Tibial nerve (tissue), 4 donors: ENCODE results near the gene CST4. TPM values are rescaled to one million over a fixed set of nuclear protein-coding genes. Genes with fewer than 3 reads are reported as not detected.

ENCODE experiments used
- DNase-seq, 2 donors: peaks; one replicate each; pipeline ENCODE4 v3.0.0-alpha.2; 2019; ENCODE audit warnings: low spot score in 2 of 2
- H3K27ac ChIP-seq, 4 donors: fragments of 200-600 bp; sonication (generic) in 3 of 4; one replicate each; pipeline ENCODE4 v1.5.1; 2017 to 2019; ENCODE audit warnings: mild to moderate bottlenecking in 1 of 4
- H3K27me3 ChIP-seq, 2 donors: fragments of 200-600 bp; sonication (generic) in 1 of 2; one replicate each; pipeline versions ENCODE4 v1.5.1 to v1.6.0; 2017 to 2019
- H3K36me3 ChIP-seq, 3 donors: fragments of 200-600 bp; sonication (generic); one replicate each; pipeline ENCODE4 v1.5.1; 2018 to 2019
- H3K4me1 ChIP-seq, 4 donors: fragments of 200-600 bp; sonication (generic) in 3 of 4; one replicate each; pipeline ENCODE4 v1.5.1; 2017 to 2019
- H3K4me3 ChIP-seq, 4 donors: fragments of 200-600 bp; sonication (generic) in 3 of 4; one replicate each; pipeline ENCODE4 v1.5.1; 2017 to 2019; ENCODE audit warnings: mild to moderate bottlenecking in 1 of 4, moderate library complexity in 1 of 4
- H3K9me3 ChIP-seq, 4 donors: fragments of 200-600 bp; sonication (generic) in 3 of 4; one replicate each; pipeline ENCODE4 v1.5.1; 2017 to 2019
- EP300 ChIP-seq, 2 donors: sonication (generic); formaldehyde crosslinking; IDR thresholded peaks; one replicate each; pipeline ENCODE4 v1.6.1; 2017; ENCODE audit warnings: antibody characterized with exemption in 2 of 2, mild to moderate bottlenecking in 1 of 2
- POLR2A ChIP-seq, 2 donors: fragments of 450-650 bp; IDR thresholded peaks; one replicate each; pipeline ENCODE4 v1.6.1; 2017; ENCODE audit warnings: antibody characterized with exemption in 2 of 2, mild to moderate bottlenecking in 2 of 2, moderate library complexity in 2 of 2
- WGBS, 2 donors: methylation state at CpG; one replicate each; pipeline ENCODE4 v1.1.5; 2018; 5-methylcytosine and 5-hydroxymethylcytosine counted together
- total RNA-seq, 4 donors: library from RNA; depleted of rRNA; stranded (reverse); fragments of >200 nt; gene quantifications; one replicate each; pipeline ENCODE4 v1.1.0, GENCODE V29; 2016
- TF ChIP-seq, protein P1 (sequence below), 5 experiments: fragments of 200-600 bp in 3 of 5; fragments of 450-650 bp in 2 of 5; sonication (generic) in 3 of 5; IDR thresholded peaks; one replicate each; pipeline ENCODE4 v1.5.1; 2016 to 2019; ENCODE audit warnings: antibody characterized with exemption in 5 of 5, mild to moderate bottlenecking in 3 of 5, moderate library complexity in 2 of 5

Gene CST4
- total RNA-seq, 4 donors from 2014 or later = not detected

DNA sequence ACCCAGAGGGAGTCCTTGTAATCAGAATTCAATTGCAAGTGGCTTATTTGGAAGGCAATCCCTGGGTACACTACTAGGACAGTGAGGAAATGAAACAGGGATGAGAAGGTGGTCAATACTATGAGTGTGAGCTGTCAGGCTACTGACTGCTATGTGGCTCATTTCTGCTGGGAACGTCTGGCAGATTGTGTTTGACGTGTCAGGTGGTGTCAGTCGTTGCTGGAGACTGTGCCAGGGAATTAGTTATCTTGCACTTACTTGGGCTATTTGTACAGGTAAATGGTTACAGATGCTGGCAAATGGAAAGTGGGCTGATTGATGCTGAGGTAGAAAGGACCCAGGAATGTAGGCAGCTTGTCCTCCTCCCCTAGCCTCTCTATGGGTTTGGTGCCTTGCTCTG is 17.4 kb downstream of the CST4 start:
- TF ChIP-seq, protein P1, sequence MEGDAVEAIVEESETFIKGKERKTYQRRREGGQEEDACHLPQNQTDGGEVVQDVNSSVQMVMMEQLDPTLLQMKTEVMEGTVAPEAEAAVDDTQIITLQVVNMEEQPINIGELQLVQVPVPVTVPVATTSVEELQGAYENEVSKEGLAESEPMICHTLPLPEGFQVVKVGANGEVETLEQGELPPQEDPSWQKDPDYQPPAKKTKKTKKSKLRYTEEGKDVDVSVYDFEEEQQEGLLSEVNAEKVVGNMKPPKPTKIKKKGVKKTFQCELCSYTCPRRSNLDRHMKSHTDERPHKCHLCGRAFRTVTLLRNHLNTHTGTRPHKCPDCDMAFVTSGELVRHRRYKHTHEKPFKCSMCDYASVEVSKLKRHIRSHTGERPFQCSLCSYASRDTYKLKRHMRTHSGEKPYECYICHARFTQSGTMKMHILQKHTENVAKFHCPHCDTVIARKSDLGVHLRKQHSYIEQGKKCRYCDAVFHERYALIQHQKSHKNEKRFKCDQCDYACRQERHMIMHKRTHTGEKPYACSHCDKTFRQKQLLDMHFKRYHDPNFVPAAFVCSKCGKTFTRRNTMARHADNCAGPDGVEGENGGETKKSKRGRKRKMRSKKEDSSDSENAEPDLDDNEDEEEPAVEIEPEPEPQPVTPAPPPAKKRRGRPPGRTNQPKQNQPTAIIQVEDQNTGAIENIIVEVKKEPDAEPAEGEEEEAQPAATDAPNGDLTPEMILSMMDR (IDR thresholded peaks at IDR 0.05) = no peak
- TF ChIP-seq EP300 (IDR thresholded peaks at IDR 0.05) (no peak), POLR2A (IDR thresholded peaks at IDR 0.05) (no peak)
- Histone ChIP-seq H3K4me1 (peaks cover 0 to 5% (median 0%) of the 10 kb centered on the region in 4 donors), H3K27me3 (no peaks in the 10 kb centered on the region), H3K9me3 (no peaks in the 10 kb centered on the region), H3K4me3 (no peak overlapping the region), H3K36me3 (no peaks in the 10 kb centered on the region), H3K27ac (no peak overlapping the region)
- WGBS, 2 donors = 66 to 75% methylated on average over 3 of the region's 3 CpGs
- no peak for DNase-seq

GRCh38 chr20:23670361-23670760 is 18.5 kb downstream of the CST4 start:
- no peak for DNase-seq
- Histone ChIP-seq H3K9me3 (no peaks in the 10 kb centered on the region), H3K36me3 (no peaks in the 10 kb centered on the region), H3K27ac (no peak overlapping the region), H3K4me1 (peaks cover 0 to 9% (median 0%) of the 10 kb centered on the region in 4 donors), H3K4me3 (no peak overlapping the region), H3K27me3 (no peaks in the 10 kb centered on the region)
- 46 to 50% methylated on average over 1 of the region's 1 CpG for WGBS, 2 donors
- no peak for TF ChIP-seq EP300 (IDR thresholded peaks at IDR 0.05)
- TF ChIP-seq POLR2A (IDR thresholded peaks at IDR 0.05) = no peak
- TF ChIP-seq, protein P1 (IDR thresholded peaks at IDR 0.05) = no peak

GRCh38 chr20:23669866-23670265 is 19.0 kb downstream of the CST4 start:
- peaks cover 0 to 9% (median 0%) of the 10 kb centered on the region in 4 donors for H3K4me1 ChIP-seq
- H3K27ac ChIP-seq = no peak overlapping the region
- WGBS, 2 donors = 94 to 95% methylated on average over 7 of the region's 7 CpGs
- DNase-seq = no peak
- no peaks in the 10 kb centered on the region for H3K9me3 ChIP-seq
- TF ChIP-seq EP300 (IDR thresholded peaks at IDR 0.05) (no peak), POLR2A (IDR thresholded peaks at IDR 0.05) (no peak)
- TF ChIP-seq, protein P1 (IDR thresholded peaks at IDR 0.05) = no peak
- H3K27me3 ChIP-seq = no peaks in the 10 kb centered on the region
- no peaks in the 10 kb centered on the region for H3K36me3 ChIP-seq
- H3K4me3 ChIP-seq = no peak overlapping the region

- H3K4me1 ChIP-seq = peaks cover 0 to 9% (median 0%) of the 10 kb centered on the region in 4 donors
- DNase-seq = no peak
- no peak overlapping the region for H3K4me3 ChIP-seq
- TF ChIP-seq POLR2A (IDR thresholded peaks at IDR 0.05) (no peak), EP300 (IDR thresholded peaks at IDR 0.05) (no peak)
- TF ChIP-seq, protein P1 (IDR thresholded peaks at IDR 0.05) = no peak
- H3K27me3 ChIP-seq = no peaks in the 10 kb centered on the region
- H3K36me3 ChIP-seq = no peaks in the 10 kb centered on the region
- 95 to 97% methylated on average over 1 of the region's 1 CpG for WGBS, 2 donors
- H3K9me3 ChIP-seq = no peaks in the 10 kb centered on the region
- no peak overlapping the region for H3K27ac ChIP-seq
Observed at GRCh38 chr20:23669327-23669726, 19.5 kb downstream of the CST4 start.

- Histone ChIP-seq H3K4me3 (no peak overlapping the region), H3K27ac (no peak overlapping the region), H3K9me3 (no peaks in the 10 kb centered on the region), H3K36me3 (no peaks in the 10 kb centered on the region), H3K27me3 (no peaks in the 10 kb centered on the region), H3K4me1 (peaks cover 0 to 9% (median 0%) of the 10 kb centered on the region in 4 donors)
- DNase-seq = peak; percentile 49 to 75
- TF ChIP-seq POLR2A (IDR thresholded peaks at IDR 0.05) (no peak), EP300 (IDR thresholded peaks at IDR 0.05) (no peak)
- TF ChIP-seq, protein P1 (IDR thresholded peaks at IDR 0.05) = peak; percentile 78 to 85 (median 81)
- 2% methylated on average over 4 of the region's 4 CpGs for WGBS, 2 donors
Observed at GRCh38 chr20:23668477-23668951, 20.3 kb downstream of the CST4 start.
